HG02885 (cell line): Measurements from ENCODE around the gene ZNF516.

Source experiments
- ATAC-seq: cut with Tn5 transposase; IDR thresholded peaks from one replicate; pipeline ENCODE4 v1.9.1; 2021; ENCODE audit warnings: mild to moderate bottlenecking; ENCODE audit not compliant: unreplicated experiment, poor library complexity

The ZNF516 gene

GRCh38 chr18:76472829-76473228, 22.2 kb downstream of the ZNF516 start:
- no peak for ATAC-seq

DNA sequence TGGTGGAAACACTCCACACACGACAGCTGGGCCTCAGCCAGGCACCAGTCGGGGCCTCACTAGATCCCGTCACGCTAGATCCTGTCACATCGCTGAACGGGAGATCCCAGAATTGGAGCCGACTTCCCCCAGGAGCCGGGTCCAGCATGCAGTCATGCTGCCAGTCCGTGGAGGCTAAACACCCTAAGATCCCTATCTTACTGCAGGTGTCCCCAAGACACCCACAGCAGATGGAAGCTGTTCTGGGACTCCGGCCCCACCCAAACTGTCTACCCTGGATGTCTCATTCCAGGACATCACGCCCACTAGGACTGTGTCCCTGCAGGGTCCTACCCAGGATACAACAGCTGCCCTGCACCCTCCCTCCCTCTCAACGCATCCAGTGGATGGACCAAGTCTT, 23.4 kb downstream of the ZNF516 start:
- ATAC-seq = no peak

DNA sequence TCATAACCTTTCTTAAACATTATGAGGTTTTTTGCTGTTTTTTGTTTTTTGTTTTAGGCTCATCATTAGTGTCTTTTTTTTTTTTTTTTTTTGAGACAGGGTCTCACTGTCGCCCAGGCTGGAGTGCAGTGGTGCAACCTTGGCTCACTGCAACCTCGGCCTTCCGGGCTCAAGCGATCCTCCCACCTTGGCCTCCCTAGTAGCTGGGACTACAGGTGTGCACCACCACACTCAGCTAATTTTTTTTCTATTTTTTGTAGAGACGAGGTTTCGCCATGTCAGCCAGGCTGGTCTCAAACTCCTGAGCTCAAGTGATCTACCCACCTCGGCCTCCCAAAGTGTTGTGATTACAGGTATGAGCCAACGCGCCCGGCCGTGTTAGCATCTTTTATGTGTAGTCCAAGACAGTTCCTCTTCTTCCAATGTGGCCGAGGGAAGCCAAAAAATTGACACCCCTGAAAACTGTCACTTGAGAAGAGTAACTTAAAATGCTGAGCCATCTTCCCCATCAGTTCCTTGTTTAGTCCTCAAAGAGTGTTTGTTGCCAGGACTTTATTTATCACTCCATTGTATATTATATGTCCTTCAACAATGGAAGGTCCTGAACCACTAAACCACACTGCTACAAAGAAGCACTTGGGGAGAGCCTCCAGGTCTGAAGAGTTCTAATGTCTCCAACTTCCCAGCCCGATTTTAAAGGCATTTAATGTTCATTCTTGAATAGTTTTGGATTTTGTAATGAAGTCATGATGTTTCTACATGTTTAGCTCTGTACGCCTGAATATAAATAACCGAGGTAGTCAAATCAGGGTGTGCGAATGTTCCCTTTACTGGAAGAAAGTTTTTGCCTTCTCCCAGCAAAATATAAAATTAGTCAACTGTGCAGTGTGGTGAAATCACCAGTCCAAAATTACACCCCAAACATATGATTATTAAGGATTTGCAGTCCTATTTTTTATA, 26.4 kb downstream of the ZNF516 start:
- no peak for ATAC-seq

GRCh38 chr18:76467371-76468190, 27.5 kb downstream of the ZNF516 start:
- no peak for ATAC-seq

- no peak for ATAC-seq
These were observed 28.5 kb downstream of the ZNF516 start for GRCh38 chr18:76466410-76466991.

DNA sequence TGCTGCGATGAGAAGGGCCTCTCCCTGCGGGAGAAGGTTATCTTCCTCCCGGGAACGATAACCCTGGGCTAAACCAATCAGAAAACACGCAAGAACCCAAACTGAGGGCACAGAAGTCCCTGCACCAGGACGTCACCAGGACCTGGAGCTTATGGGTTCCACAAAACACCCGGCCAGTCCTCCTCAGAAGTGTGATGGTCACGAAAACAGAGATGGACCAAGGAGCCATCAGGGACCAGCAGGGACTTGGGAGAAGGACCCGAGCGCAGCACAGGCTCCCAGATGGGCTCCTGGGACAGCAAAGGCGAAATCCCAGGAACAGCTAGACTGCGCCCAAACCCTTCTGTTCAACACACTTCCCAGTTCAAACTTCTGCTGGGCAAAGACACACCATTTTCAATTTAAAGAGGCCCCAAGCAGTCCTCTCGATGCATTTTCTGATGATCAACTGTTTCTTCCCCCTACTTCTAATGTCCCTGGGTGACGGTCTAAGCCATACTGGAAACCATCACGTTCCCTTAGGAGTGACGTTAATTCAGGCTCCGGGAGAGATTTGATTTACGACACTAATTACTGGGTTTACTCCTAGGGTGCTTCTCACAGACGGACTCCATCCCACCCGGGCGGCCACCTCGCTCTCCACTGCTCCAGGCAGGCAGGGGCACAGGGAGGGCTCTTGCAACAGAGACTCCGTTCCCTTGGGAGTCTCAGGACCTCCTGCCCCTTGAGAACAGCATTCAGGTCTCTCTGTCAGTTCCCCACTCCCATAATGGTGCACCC, 29.2 kb downstream of the ZNF516 start:
- no peak for ATAC-seq

DNA sequence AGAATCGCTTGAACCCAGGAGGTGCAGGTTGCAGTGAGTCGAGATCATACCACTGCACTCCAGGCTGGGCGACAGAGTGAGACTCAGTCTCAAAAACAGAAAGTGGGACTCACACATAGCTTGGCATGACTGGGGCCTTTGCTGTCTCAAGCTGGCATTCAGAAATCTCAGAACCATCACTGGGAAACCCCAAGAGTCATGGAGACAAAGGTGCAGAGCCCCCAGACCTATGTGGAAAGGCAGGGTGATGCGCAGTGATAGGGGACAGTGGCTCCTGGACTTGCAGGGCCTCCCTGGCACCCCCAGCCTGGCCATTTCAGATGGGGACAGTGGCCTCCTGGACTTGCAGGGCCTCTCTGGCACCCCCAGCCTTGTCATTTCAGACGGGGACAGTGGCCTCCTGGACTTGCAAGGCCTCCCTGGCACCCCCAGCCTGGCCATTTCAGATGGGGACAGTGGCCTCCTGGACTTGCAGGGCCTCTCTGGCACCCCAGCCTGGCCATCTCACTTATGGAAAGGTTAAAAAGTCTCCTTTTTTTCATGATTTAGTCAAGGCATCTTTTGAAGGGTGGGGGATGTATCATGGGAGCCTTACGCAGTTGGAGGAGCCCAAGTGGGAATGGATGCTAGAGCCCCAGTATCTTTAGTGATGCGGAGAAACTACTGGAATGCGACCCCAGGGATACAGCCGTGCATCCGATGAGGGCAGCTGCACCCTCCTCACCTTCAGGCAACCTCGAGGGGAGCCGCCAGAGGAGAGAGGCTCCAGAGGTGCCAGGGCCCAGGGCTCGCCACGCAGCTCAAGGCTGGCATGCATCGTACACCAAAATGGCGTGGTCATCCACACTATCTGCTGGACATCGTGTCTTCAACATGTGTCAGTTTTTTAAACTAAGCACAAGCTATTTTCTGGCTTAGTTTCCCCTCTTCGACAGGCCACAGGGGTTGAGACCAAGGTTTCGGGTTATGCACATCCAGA, 30.5 kb downstream of the ZNF516 start:
- ATAC-seq = no peak

DNA sequence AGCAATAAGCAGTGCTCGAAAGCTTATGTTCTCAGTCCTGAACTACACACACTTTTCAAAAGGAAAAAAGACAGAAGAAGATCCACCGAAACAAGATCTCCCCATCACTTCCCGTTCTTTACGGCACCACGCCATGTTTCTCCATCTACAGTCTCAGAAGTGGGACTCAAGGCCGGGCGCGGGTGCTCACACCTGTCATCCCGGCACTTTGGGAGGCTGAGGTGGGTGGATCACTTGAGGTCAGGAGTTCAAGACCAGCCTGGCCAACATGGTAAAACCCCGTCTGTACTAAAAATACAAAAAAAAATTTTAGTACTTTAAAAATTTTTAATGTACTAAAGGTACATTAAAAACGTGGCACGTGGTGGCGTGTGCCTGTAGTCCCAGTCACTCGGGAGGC, 31.2 kb downstream of the ZNF516 start:
- no peak for ATAC-seq

DNA sequence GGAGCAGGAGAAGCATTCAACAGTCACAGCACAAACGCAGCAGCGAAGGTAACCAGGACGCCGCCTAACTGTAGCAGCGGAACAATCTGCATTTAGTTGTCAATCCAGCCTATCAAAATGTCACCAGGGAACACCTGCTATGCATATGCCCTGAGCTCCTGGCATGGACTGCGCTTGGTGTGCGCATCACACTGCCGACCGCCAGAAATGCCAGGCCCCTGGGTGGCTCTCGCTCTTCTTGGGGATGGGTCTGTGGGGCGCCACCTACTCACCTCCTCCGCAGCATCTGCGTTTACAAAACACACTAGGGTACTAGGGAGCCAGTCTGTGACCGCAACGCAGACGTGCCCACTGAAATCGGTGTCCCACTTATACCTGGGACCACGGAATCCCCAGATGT, 31.7 kb downstream of the ZNF516 start:
- ATAC-seq = no peak

DNA sequence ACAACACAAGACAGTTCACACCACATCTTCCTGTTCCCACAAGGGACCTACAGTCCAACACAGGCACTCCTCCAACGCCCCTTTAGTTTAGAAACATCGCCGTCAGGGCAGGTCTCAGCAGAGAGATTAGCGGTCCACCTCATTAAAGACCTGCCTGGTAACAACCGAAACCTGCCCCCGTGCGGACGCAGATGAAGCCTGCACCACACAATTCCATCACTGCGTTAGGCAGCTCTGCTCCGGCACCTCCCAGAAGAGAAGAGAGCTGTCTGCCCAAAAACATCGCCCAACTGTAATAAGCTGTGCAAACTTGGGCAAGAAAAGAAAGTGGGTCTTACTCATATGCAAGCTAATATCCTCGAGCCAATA, 32.7 kb downstream of the ZNF516 start:
- ATAC-seq = no peak

- no peak for ATAC-seq
These were observed 33.2 kb downstream of the ZNF516 start for GRCh38 chr18:76461692-76462325.

- no peak for ATAC-seq
These were observed 33.9 kb downstream of the ZNF516 start for GRCh38 chr18:76461148-76461547.

GRCh38 chr18:76460482-76460881, 34.6 kb downstream of the ZNF516 start:
- no peak for ATAC-seq

GRCh38 chr18:76459687-76460350, 35.2 kb downstream of the ZNF516 start:
- ATAC-seq = no peak

GRCh38 chr18:76459312-76459686, 35.7 kb downstream of the ZNF516 start:
- ATAC-seq = no peak

DNA sequence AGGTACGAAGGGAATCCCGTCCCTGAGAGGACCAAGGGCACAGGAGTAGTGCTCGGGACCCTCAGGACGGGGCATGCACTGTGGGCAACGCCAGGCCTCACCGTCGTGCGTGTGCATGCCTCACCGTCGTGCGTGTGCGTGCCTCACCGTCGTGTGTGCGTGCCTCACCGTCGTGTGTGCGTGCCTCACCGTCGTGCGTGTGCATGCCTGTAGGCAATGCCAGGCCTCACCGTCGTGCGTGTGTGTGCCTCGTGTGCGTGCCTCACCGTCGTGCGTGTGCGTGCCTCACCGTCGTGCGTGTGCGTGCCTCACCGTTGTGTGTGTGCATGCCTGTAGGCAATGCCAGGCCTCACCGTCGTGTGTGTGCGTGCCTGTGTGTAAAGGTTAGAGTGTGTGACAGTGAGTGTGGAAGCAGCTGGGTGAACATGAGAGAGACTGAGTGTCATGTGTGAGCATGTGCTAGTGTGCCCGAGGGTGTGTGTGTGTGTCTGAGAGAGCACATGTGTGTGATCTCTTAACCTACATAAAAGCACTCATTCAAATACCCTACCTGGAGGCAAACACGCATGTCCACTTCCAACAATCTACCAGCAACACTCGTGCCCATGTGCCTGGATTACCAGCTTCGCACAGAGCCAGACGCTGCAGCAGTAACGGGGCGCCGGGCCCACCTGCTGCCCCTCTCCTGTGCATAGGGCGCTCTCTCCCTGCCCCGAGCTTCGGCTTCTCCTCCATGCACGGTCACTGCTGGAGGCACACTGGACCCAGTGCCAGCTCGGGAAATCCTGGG, 36.3 kb downstream of the ZNF516 start:
- ATAC-seq = no peak

DNA sequence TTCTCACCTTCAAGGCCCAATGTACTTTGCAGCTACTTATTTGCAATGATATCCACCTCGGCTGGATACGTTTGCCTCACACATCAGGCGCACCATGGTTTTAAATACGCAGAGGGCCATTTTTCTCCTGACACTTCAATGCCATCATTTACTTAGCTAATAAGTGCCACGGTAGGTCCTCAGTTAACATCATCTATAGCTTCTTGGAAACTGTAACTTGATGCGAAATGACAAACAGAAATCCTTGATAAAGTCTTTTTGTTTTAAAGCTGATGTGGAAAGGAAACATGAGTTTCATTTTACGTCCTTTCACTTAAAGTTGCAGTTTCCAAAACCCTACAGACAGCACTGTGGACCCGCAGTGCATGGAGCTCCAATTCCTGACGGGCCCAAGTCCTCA, 37.1 kb downstream of the ZNF516 start:
- no peak for ATAC-seq
